ENCODE results near the gene TTC34. TPM values are rescaled to one million over a fixed set of nuclear protein-coding genes. Genes with fewer than 3 reads are reported as not detected.

TTC34 gene
- total RNA-seq, 1 donor from 2014 or later: 0.18 TPM

GRCh38 chr1:2644171-2644570 lies 157.3 kb downstream of the TTC34 start:
- DNase-seq (ENCODE audit: extremely low read depth, low read depth, low spot score): no peak

- no peak for DNase-seq (ENCODE audit: extremely low read depth, low read depth, low spot score)
These were observed 157.9 kb downstream of the TTC34 start for GRCh38 chr1:2643414-2644077.

GRCh38 chr1:2642560-2643413 lies 158.7 kb downstream of the TTC34 start:
- DNase-seq (ENCODE audit: extremely low read depth, low read depth, low spot score): peak; percentile 20

GRCh38 chr1:2642131-2642559 lies 159.3 kb downstream of the TTC34 start:
- DNase-seq (ENCODE audit: extremely low read depth, low read depth, low spot score): no peak

GRCh38 chr1:2641381-2642130 lies 159.9 kb downstream of the TTC34 start:
- DNase-seq (ENCODE audit: extremely low read depth, low read depth, low spot score): no peak

- DNase-seq (ENCODE audit: extremely low read depth, low read depth, low spot score): no peak
These were observed 160.9 kb downstream of the TTC34 start for GRCh38 chr1:2640626-2641025.

GRCh38 chr1:2639607-2640521 lies 161.6 kb downstream of the TTC34 start:
- no peak for DNase-seq (ENCODE audit: extremely low read depth, low read depth, low spot score)

GRCh38 chr1:2639203-2639602 lies 162.3 kb downstream of the TTC34 start:
- DNase-seq (ENCODE audit: extremely low read depth, low read depth, low spot score): no peak

- no peak for DNase-seq (ENCODE audit: extremely low read depth, low read depth, low spot score)
These were observed 162.9 kb downstream of the TTC34 start for GRCh38 chr1:2638466-2639115.

GRCh38 chr1:2637442-2638145 lies 163.9 kb downstream of the TTC34 start:
- DNase-seq (ENCODE audit: extremely low read depth, low read depth, low spot score): no peak

- DNase-seq (ENCODE audit: extremely low read depth, low read depth, low spot score): no peak
These were observed 164.8 kb downstream of the TTC34 start for GRCh38 chr1:2636733-2637132.

GRCh38 chr1:2635361-2636010 lies 166.0 kb downstream of the TTC34 start:
- no peak for DNase-seq (ENCODE audit: extremely low read depth, low read depth, low spot score)

GRCh38 chr1:2633936-2634491 lies 167.5 kb downstream of the TTC34 start:
- no peak for DNase-seq (ENCODE audit: extremely low read depth, low read depth, low spot score)

- DNase-seq (ENCODE audit: extremely low read depth, low read depth, low spot score): no peak
These were observed 168.0 kb downstream of the TTC34 start for GRCh38 chr1:2633366-2633935.

- no peak for DNase-seq (ENCODE audit: extremely low read depth, low read depth, low spot score)
These were observed 168.7 kb downstream of the TTC34 start, which contains the start of gene MMEL1 for GRCh38 chr1:2632561-2633361. MMEL1 (minus strand) TSS chr1:2633016; CDS start chr1:2629484, 3,532 bp downstream.

- DNase-seq (ENCODE audit: extremely low read depth, low read depth, low spot score): no peak
These were observed 169.5 kb downstream of the TTC34 start for GRCh38 chr1:2632051-2632430.
